PC-3 (cell line): ENCODE data around the gene EYS.

Experiments used
- EZH2phosphoT487 ChIP-seq: fragments of 300-600 bp; sonication (generic); IDR thresholded peaks from 2 replicates; pipeline ENCODE4 v1.6.1; 2018; ENCODE audit warnings: mild to moderate bottlenecking, antibody characterized with exemption, low read length, borderline replicate concordance
- TF ChIP-seq, protein P1 (sequence below): fragments of 300-600 bp; sonication (generic); conservative IDR thresholded peaks from 2 replicates; pipeline ENCODE4 v1.5.1; 2017; ENCODE audit warnings: antibody characterized with exemption, low read depth, mild to moderate bottlenecking, low read length

DNA sequence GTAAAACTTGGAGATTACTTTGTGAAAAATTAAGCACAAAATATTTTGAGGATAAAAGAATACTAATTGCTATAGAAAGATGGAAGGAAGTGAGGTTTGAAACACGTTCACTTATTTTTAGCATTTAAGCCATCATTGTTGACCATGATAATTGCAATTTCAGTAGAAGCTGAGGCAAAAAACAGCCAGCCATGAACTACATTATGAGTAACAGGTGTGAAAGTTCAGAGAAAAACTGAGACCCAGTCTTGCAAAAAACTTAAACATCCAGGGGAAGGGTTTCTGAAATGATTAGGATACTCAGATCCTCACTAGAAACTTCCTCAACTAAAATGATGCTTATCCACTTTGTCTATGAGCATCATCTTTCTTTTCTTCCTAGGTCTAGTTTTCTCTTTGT is 1452.0 kb downstream of the EYS start:
- TF ChIP-seq, protein P1, sequence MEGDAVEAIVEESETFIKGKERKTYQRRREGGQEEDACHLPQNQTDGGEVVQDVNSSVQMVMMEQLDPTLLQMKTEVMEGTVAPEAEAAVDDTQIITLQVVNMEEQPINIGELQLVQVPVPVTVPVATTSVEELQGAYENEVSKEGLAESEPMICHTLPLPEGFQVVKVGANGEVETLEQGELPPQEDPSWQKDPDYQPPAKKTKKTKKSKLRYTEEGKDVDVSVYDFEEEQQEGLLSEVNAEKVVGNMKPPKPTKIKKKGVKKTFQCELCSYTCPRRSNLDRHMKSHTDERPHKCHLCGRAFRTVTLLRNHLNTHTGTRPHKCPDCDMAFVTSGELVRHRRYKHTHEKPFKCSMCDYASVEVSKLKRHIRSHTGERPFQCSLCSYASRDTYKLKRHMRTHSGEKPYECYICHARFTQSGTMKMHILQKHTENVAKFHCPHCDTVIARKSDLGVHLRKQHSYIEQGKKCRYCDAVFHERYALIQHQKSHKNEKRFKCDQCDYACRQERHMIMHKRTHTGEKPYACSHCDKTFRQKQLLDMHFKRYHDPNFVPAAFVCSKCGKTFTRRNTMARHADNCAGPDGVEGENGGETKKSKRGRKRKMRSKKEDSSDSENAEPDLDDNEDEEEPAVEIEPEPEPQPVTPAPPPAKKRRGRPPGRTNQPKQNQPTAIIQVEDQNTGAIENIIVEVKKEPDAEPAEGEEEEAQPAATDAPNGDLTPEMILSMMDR = no peak
- no peak for TF ChIP-seq EZH2phosphoT487
